Endothelial cell (in vitro differentiated cells): ENCODE data around the gene PRDM8. TPM values are rescaled to one million over a fixed set of nuclear protein-coding genes. Genes with fewer than 3 reads are reported as not detected.

Source experiments
- DNase-seq: peaks from one replicate; pipeline ENCODE4 v3.0.0; 2021; ENCODE audit warnings: low spot score
- H3K27ac Mint-ChIP-seq: one replicate; pipeline ENCODE4 v1.8.0; 2021; ENCODE audit warnings: mixed read lengths, inconsistent platforms; ENCODE audit not compliant: unreplicated experiment
- H3K27me3 Mint-ChIP-seq: one replicate; pipeline ENCODE4 v1.8.0; 2021; ENCODE audit warnings: mild to moderate bottlenecking, moderate library complexity, mixed read lengths, inconsistent platforms; ENCODE audit not compliant: unreplicated experiment
- H3K36me3 Mint-ChIP-seq: one replicate; pipeline ENCODE4 v1.8.0; 2021; ENCODE audit warnings: mild to moderate bottlenecking, low read depth, mixed read lengths, inconsistent platforms; ENCODE audit not compliant: unreplicated experiment
- H3K4me1 Mint-ChIP-seq: one replicate; pipeline ENCODE4 v1.8.0; 2021; ENCODE audit warnings: mild to moderate bottlenecking, mixed read lengths, inconsistent platforms; ENCODE audit not compliant: unreplicated experiment
- H3K4me3 Mint-ChIP-seq: one replicate; pipeline ENCODE4 v1.8.0; 2021; ENCODE audit warnings: mild to moderate bottlenecking, mixed read lengths, inconsistent platforms; ENCODE audit not compliant: unreplicated experiment
- H3K9me3 Mint-ChIP-seq: one replicate; pipeline ENCODE4 v1.8.0; 2021; ENCODE audit warnings: mixed read lengths, inconsistent platforms; ENCODE audit not compliant: unreplicated experiment
- CTCF ChIP-seq: fragments of 200-600 bp; sonication (generic); IDR thresholded peaks from one replicate; pipeline ENCODE4 v1.5.0; 2021; ENCODE audit warnings: antibody characterized with exemption; ENCODE audit not compliant: unreplicated experiment
- total RNA-seq: library from RNA; stranded (reverse); fragmentation: NEBNext Ultra II Directional; extraction: Animal tissue kit (Norgen Biotek cat#: 25700); gene quantifications from one replicate; pipeline ENCODE4 v1.2.1, GENCODE V29; 2021; ENCODE audit not compliant: unreplicated experiment

The PRDM8 gene
- total RNA-seq, 1 donor from 2014 or later: 30.5 TPM

GRCh38 chr4:80208610-80209339 is 11.5 kb downstream of the PRDM8 start:
- Mint-ChIP-seq H3K27ac (peak overlapping the region; percentile 72), H3K4me1 (peaks cover 37% of the 10 kb centered on the region), H3K4me3 (no peak overlapping the region), H3K9me3 (no peaks in the 10 kb centered on the region), H3K27me3 (peaks cover 13% of the 10 kb centered on the region), H3K36me3 (peaks cover 12% of the 10 kb centered on the region)
- DNase-seq: no peak
- no peak for TF ChIP-seq CTCF

GRCh38 chr4:80209340-80209701 is 12.0 kb downstream of the PRDM8 start:
- Mint-ChIP-seq H3K27me3 (peaks cover 13% of the 10 kb centered on the region), H3K4me3 (no peak overlapping the region), H3K36me3 (peaks cover 12% of the 10 kb centered on the region), H3K27ac (no peak overlapping the region), H3K9me3 (no peaks in the 10 kb centered on the region), H3K4me1 (peaks cover 37% of the 10 kb centered on the region)
- TF ChIP-seq CTCF: no peak
- DNase-seq: no peak

- no peak for TF ChIP-seq CTCF
- no peak for DNase-seq
- H3K9me3 Mint-ChIP-seq: no peaks in the 10 kb centered on the region
- H3K36me3 Mint-ChIP-seq: peaks cover 12% of the 10 kb centered on the region
- no peak overlapping the region for H3K4me3 Mint-ChIP-seq
- H3K27me3 Mint-ChIP-seq: peaks cover 13% of the 10 kb centered on the region
- H3K4me1 Mint-ChIP-seq: peaks cover 40% of the 10 kb centered on the region
- no peak overlapping the region for H3K27ac Mint-ChIP-seq
These were observed 13.2 kb downstream of the PRDM8 start for GRCh38 chr4:80210549-80210948.

GRCh38 chr4:80213117-80213815 is 16.0 kb downstream of the PRDM8 start:
- no peak for DNase-seq
- no peak overlapping the region for H3K27ac Mint-ChIP-seq
- H3K27me3 Mint-ChIP-seq: peaks cover under 1% of the 10 kb centered on the region
- TF ChIP-seq CTCF: no peak
- no peaks in the 10 kb centered on the region for H3K9me3 Mint-ChIP-seq
- H3K4me1 Mint-ChIP-seq: peaks cover 27% of the 10 kb centered on the region
- no peak overlapping the region for H3K4me3 Mint-ChIP-seq
- peaks cover under 1% of the 10 kb centered on the region for H3K36me3 Mint-ChIP-seq

- Mint-ChIP-seq H3K27ac (peak overlapping the region; percentile 57), H3K4me1 (peaks cover 21% of the 10 kb centered on the region), H3K9me3 (no peaks in the 10 kb centered on the region), H3K27me3 (no peaks in the 10 kb centered on the region), H3K36me3 (no peaks in the 10 kb centered on the region), H3K4me3 (no peak overlapping the region)
- no peak for DNase-seq
- TF ChIP-seq CTCF: peak; percentile 69
These were observed 18.2 kb downstream of the PRDM8 start for GRCh38 chr4:80215449-80216052.
